ENCODE data around the gene FBXL4. TPM values are rescaled to one million over a fixed set of nuclear protein-coding genes. Genes with fewer than 3 reads are reported as not detected.

The FBXL4 gene
- total and polyA plus RNA-seq, 3 donors from 2014 or later = 7.9 to 17.8 (median 14.0) TPM

- Histone ChIP-seq H3K4me1 (peaks cover 14% of the 10 kb centered on the region), H3K36me3 (ENCODE audit: low read depth, missing control alignments) (no peaks in the 10 kb centered on the region), H3K4me3 (no peak overlapping the region), H3K27me3 (no peaks in the 10 kb centered on the region), H3K27ac (no peak overlapping the region), H3K9me3 (no peaks in the 10 kb centered on the region)
- no peak for DNase-seq
- WGBS, 2 donors = 57 to 58% methylated on average over 3 of the region's 3 CpGs
- intact Hi-C loops (cut with DNase I; ENCODE audit: low total_unique reads) = no loop called here
- TF ChIP-seq CTCF (IDR thresholded peaks at IDR 0.05) (no peak), POLR2A (IDR thresholded peaks at IDR 0.05) (no peak)
These were observed 3.6 kb downstream of the FBXL4 start for GRCh38 chr6:98944168-98944567.

GRCh38 chr6:98942263-98942803 is 5.4 kb downstream of the FBXL4 start:
- H3K27me3 ChIP-seq = no peaks in the 10 kb centered on the region
- TF ChIP-seq POLR2A (IDR thresholded peaks at IDR 0.05) = no peak
- TF ChIP-seq CTCF (IDR thresholded peaks at IDR 0.05) = no peak
- 90% methylated on average over 3 of the region's 3 CpGs for WGBS, 2 donors
- H3K4me1 ChIP-seq = peaks cover 14% of the 10 kb centered on the region
- no peak for DNase-seq
- no peaks in the 10 kb centered on the region for H3K9me3 ChIP-seq
- intact Hi-C loops (cut with DNase I; ENCODE audit: low total_unique reads) = no loop called here
- H3K4me3 ChIP-seq = no peak overlapping the region
- H3K27ac ChIP-seq = no peak overlapping the region
- no peaks in the 10 kb centered on the region for H3K36me3 ChIP-seq (ENCODE audit: low read depth, missing control alignments)

GRCh38 chr6:98941319-98941718 is 6.4 kb downstream of the FBXL4 start:
- H3K27ac ChIP-seq = no peak overlapping the region
- H3K4me1 ChIP-seq = peaks cover 9% of the 10 kb centered on the region
- intact Hi-C loops (cut with DNase I; ENCODE audit: low total_unique reads) = no loop called here
- no peaks in the 10 kb centered on the region for H3K27me3 ChIP-seq
- TF ChIP-seq POLR2A (IDR thresholded peaks at IDR 0.05) = no peak
- TF ChIP-seq CTCF (IDR thresholded peaks at IDR 0.05) = no peak
- 90 to 98% methylated on average over 2 of the region's 2 CpGs for WGBS, 2 donors
- DNase-seq = no peak
- H3K4me3 ChIP-seq = no peak overlapping the region
- no peaks in the 10 kb centered on the region for H3K36me3 ChIP-seq (ENCODE audit: low read depth, missing control alignments)
- H3K9me3 ChIP-seq = no peaks in the 10 kb centered on the region

- TF ChIP-seq POLR2A (IDR thresholded peaks at IDR 0.05) (no peak), CTCF (IDR thresholded peaks at IDR 0.05) (no peak)
- no peak for DNase-seq
- 96% methylated on average over 3 of the region's 3 CpGs for WGBS, 2 donors
- Histone ChIP-seq H3K4me3 (no peak overlapping the region), H3K36me3 (ENCODE audit: low read depth, missing control alignments) (no peaks in the 10 kb centered on the region), H3K27me3 (no peaks in the 10 kb centered on the region), H3K27ac (no peak overlapping the region), H3K9me3 (no peaks in the 10 kb centered on the region), H3K4me1 (no peaks in the 10 kb centered on the region)
- intact Hi-C loops (cut with DNase I; ENCODE audit: low total_unique reads) = no loop called here
These were observed 10.4 kb downstream of the FBXL4 start for GRCh38 chr6:98937351-98937750.

- Histone ChIP-seq H3K36me3 (ENCODE audit: low read depth, missing control alignments) (no peaks in the 10 kb centered on the region), H3K4me1 (no peaks in the 10 kb centered on the region), H3K4me3 (no peak overlapping the region), H3K27ac (no peak overlapping the region), H3K27me3 (no peaks in the 10 kb centered on the region), H3K9me3 (no peaks in the 10 kb centered on the region)
- intact Hi-C loops (cut with DNase I; ENCODE audit: low total_unique reads) = no loop called here
- no peak for DNase-seq
- WGBS, 2 donors = 80 to 88% methylated on average over 7 of the region's 7 CpGs
- TF ChIP-seq POLR2A (IDR thresholded peaks at IDR 0.05) (no peak), CTCF (IDR thresholded peaks at IDR 0.05) (no peak)
These were observed 15.4 kb downstream of the FBXL4 start for GRCh38 chr6:98932381-98932780.

All from testis (tissue), 3 donors.